ENCODE measurements around the gene TMEM63C. TPM values are rescaled to one million over a fixed set of nuclear protein-coding genes. Genes with fewer than 3 reads are reported as not detected.

Gene TMEM63C
- total RNA-seq, 4 donors from 2014 or later: 11.4 to 37.6 (median 18.9) TPM

- DNase-seq (ENCODE audit: low spot score in 2 of 2): no peak
- TF ChIP-seq POLR2A (IDR thresholded peaks at IDR 0.05): no peak
- TF ChIP-seq CTCF (IDR thresholded peaks at IDR 0.05): no peak
- WGBS, 2 donors: 83 to 95% methylated on average over 4 of the region's 4 CpGs
- no peak overlapping the region for H3K4me3 ChIP-seq (ENCODE audit: low read depth, poor library complexity, severe bottlenecking)
- intact Hi-C loops (cut with DNase I; ENCODE audit: low total_unique reads): no loop called here
Observed at GRCh38 chr14:77290705-77291104, 109.1 kb downstream of the TMEM63C start.

- no peak for DNase-seq (ENCODE audit: low spot score in 2 of 2)
- H3K4me3 ChIP-seq (ENCODE audit: low read depth, poor library complexity, severe bottlenecking): no peak overlapping the region
- intact Hi-C loops (cut with DNase I; ENCODE audit: low total_unique reads): no loop called here
- 79 to 83% methylated on average over 12 to 13 of the region's 13 CpGs for WGBS, 2 donors
- TF ChIP-seq POLR2A (IDR thresholded peaks at IDR 0.05): no peak
Observed at GRCh38 chr14:77296155-77296554, 114.6 kb downstream of the TMEM63C start.

- WGBS, 2 donors: 89% methylated on average over 8 of the region's 8 CpGs
- intact Hi-C loops (cut with DNase I; ENCODE audit: low total_unique reads): no loop called here
- H3K4me3 ChIP-seq (ENCODE audit: low read depth, poor library complexity, severe bottlenecking): no peak overlapping the region
- no peak for DNase-seq (ENCODE audit: low spot score in 2 of 2)
- no peak for TF ChIP-seq POLR2A (IDR thresholded peaks at IDR 0.05)
- no peak for TF ChIP-seq CTCF (IDR thresholded peaks at IDR 0.05)
Observed at GRCh38 chr14:77296906-77297305, 115.3 kb downstream of the TMEM63C start.

- intact Hi-C loops (cut with DNase I; ENCODE audit: low total_unique reads): loop anchor here (10.0 kb wide), 1 partner anchor 425 kb away; no protein-coding TSS in a partner anchor
- no peak for DNase-seq (ENCODE audit: low spot score in 2 of 2)
- TF ChIP-seq CTCF (IDR thresholded peaks at IDR 0.05) (no peak), POLR2A (IDR thresholded peaks at IDR 0.05) (no peak)
- 83 to 89% methylated on average over 4 of the region's 4 CpGs for WGBS, 2 donors
- no peak overlapping the region for H3K4me3 ChIP-seq (ENCODE audit: low read depth, poor library complexity, severe bottlenecking)
Observed at GRCh38 chr14:77299771-77300170, 118.2 kb downstream of the TMEM63C start.

GRCh38 chr14:77301103-77301502, 119.5 kb downstream of the TMEM63C start:
- peak; percentile 79 to 94 for DNase-seq (ENCODE audit: low spot score in 2 of 2)
- no peak overlapping the region for H3K4me3 ChIP-seq (ENCODE audit: low read depth, poor library complexity, severe bottlenecking)
- 35 to 38% methylated on average over 10 of the region's 10 CpGs for WGBS, 2 donors
- no peak for TF ChIP-seq POLR2A (IDR thresholded peaks at IDR 0.05)
- peak in 1 of 3 donors; percentile 71 for TF ChIP-seq CTCF (IDR thresholded peaks at IDR 0.05)
- intact Hi-C loops (cut with DNase I; ENCODE audit: low total_unique reads): loop anchor here (10.0 kb wide), 1 partner anchor 426 kb away; no protein-coding TSS in a partner anchor

GRCh38 chr14:77302926-77303325, 121.3 kb downstream of the TMEM63C start:
- no peak for TF ChIP-seq POLR2A (IDR thresholded peaks at IDR 0.05)
- TF ChIP-seq CTCF (IDR thresholded peaks at IDR 0.05): no peak
- no peak for DNase-seq (ENCODE audit: low spot score in 2 of 2)
- intact Hi-C loops (cut with DNase I; ENCODE audit: low total_unique reads): loop anchor here (10.0 kb wide), 1 partner anchor 428 kb away; no protein-coding TSS in a partner anchor
- H3K4me3 ChIP-seq (ENCODE audit: low read depth, poor library complexity, severe bottlenecking): no peak overlapping the region
- 95 to 96% methylated on average over 5 of the region's 5 CpGs for WGBS, 2 donors
